KMS-11 (cell line): ENCODE results near the gene HDAC10.

Source experiments
- H2AFZ ChIP-seq: fragments of 200-600 bp; sonication (generic); 2 replicates; pipeline ENCODE4 v1.6.1; 2016; ENCODE audit warnings: antibody characterized with exemption, mixed run types, low read depth
- H3K27ac ChIP-seq: fragments of 200-600 bp; sonication (generic); 2 replicates; pipeline ENCODE4 v1.6.1; 2016; ENCODE audit warnings: mild to moderate bottlenecking, mixed run types
- H3K27me3 ChIP-seq: fragments of 200-600 bp; sonication (generic); 2 replicates; pipeline ENCODE4 v1.6.1; 2017; ENCODE audit warnings: mild to moderate bottlenecking, low read depth, mixed run types, moderate library complexity; ENCODE audit not compliant: insufficient read depth
- H3K36me3 ChIP-seq: fragments of 200-600 bp; sonication (generic); 2 replicates; pipeline ENCODE4 v1.6.1; 2017; ENCODE audit warnings: mild to moderate bottlenecking, mixed run types; ENCODE audit not compliant: insufficient read depth
- H3K4me1 ChIP-seq: fragments of 200-600 bp; sonication (generic); 2 replicates; pipeline ENCODE4 v1.6.1; 2016; ENCODE audit warnings: mild to moderate bottlenecking, low read depth, mixed run types; ENCODE audit not compliant: poor library complexity, severe bottlenecking
- H3K4me2 ChIP-seq: fragments of 200-600 bp; sonication (generic); 2 replicates; pipeline ENCODE4 v1.7.0; 2016; ENCODE audit warnings: mild to moderate bottlenecking, mixed run types
- H3K4me3 ChIP-seq: fragments of 200-600 bp; sonication (generic); IDR thresholded peaks from 2 replicates; pipeline ENCODE4 v1.6.1; 2017; ENCODE audit warnings: low read depth, low read length, mixed read lengths; ENCODE audit not compliant: insufficient read depth
- H3K79me2 ChIP-seq: fragments of 200-600 bp; sonication (generic); 2 replicates; pipeline ENCODE4 v1.6.1; 2016; ENCODE audit warnings: low read depth, mixed run types; ENCODE audit not compliant: insufficient read depth
- H3K9ac ChIP-seq: fragments of 200-600 bp; sonication (generic); 2 replicates; pipeline ENCODE4 v1.6.1; 2016; ENCODE audit warnings: mild to moderate bottlenecking, mixed run types
- H4K20me1 ChIP-seq: fragments of 200-600 bp; sonication (generic); 2 replicates; pipeline ENCODE4 v1.6.1; 2016; ENCODE audit warnings: mild to moderate bottlenecking, mixed run types; ENCODE audit not compliant: insufficient read depth
- TF ChIP-seq, protein P1 (sequence below): fragments of 200-600 bp; sonication (generic); conservative IDR thresholded peaks from 2 replicates; pipeline ENCODE4 v1.6.1; 2017; ENCODE audit warnings: low read depth, mild to moderate bottlenecking, antibody characterized with exemption, low read length, moderate library complexity, mixed read lengths

Gene HDAC10

DNA sequence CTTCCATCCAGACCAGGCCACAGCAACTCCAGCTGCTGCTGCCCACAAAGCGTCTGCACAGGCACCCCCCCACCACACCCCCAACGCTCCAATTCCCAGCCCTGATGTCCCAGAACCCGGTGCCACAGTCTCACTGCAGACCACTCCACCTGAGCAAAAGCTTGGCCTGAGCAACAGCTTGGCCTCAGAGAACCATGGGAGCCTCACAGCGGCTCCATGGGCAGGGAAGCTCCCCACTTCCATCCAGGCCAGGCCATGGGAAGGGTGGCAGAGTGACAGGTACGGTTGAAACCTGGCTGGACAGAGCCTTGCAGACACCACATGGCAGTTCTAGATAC lies 43.2 kb upstream of the HDAC10 start:
- Histone ChIP-seq H2AFZ (no peak overlapping the region), H3K4me1 (no peaks in the 10 kb centered on the region), H3K27me3 (no peaks in the 10 kb centered on the region), H3K36me3 (no peaks in the 10 kb centered on the region), H3K4me2 (no peak overlapping the region), H3K27ac (no peak overlapping the region), H4K20me1 (no peaks in the 10 kb centered on the region), H3K9ac (no peak overlapping the region), H3K4me3 (no peak overlapping the region), H3K79me2 (no peaks in the 10 kb centered on the region)
- TF ChIP-seq, protein P1, sequence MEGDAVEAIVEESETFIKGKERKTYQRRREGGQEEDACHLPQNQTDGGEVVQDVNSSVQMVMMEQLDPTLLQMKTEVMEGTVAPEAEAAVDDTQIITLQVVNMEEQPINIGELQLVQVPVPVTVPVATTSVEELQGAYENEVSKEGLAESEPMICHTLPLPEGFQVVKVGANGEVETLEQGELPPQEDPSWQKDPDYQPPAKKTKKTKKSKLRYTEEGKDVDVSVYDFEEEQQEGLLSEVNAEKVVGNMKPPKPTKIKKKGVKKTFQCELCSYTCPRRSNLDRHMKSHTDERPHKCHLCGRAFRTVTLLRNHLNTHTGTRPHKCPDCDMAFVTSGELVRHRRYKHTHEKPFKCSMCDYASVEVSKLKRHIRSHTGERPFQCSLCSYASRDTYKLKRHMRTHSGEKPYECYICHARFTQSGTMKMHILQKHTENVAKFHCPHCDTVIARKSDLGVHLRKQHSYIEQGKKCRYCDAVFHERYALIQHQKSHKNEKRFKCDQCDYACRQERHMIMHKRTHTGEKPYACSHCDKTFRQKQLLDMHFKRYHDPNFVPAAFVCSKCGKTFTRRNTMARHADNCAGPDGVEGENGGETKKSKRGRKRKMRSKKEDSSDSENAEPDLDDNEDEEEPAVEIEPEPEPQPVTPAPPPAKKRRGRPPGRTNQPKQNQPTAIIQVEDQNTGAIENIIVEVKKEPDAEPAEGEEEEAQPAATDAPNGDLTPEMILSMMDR: no peak

DNA sequence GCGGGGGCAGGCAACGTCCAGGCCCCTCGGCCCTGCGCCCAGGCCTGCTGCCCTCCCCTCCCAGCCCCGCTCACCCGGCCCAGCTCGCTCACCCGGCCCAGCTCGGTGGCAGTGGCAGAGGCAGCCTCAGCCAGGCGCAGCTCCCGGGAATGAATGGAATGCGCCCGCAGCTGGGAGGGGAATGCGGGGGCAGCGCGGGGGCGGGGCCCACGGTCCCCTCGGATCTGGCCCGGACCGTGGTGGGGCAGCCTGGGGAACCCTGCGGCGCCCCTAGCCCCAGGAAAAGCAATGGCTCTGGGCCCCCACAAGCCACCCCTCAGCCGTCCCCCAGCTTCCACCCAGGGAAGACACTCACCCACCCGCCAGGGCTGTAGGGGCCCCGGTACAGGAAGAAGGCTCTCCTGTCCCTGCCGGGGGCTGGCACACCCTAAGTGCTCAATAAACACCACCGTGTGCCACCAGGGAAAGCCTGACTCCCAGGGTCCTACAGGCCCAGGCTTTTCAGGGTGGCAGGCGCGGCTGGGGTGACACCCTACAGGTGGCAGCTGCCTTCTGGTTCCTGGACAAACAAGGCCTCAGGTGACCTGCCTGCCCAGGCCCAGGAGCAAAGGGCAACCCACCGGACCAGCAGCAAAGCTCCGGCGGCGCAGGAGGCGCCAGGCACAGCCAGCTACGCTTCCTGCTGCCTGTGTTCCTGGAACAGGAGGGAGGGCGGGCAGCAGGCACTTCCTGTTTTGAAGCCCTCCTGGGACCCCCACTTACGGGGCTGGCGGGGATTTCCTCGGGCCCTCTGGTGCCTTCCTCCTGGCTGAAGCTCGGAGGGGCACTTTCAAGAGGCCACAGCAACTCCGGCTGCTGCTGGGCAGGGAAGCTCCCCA lies 42.6 kb upstream of the HDAC10 start:
- no peaks in the 10 kb centered on the region for H3K79me2 ChIP-seq
- TF ChIP-seq, protein P1: no peak
- no peaks in the 10 kb centered on the region for H4K20me1 ChIP-seq
- no peak overlapping the region for H3K9ac ChIP-seq
- no peak overlapping the region for H3K4me3 ChIP-seq
- no peaks in the 10 kb centered on the region for H3K36me3 ChIP-seq
- H3K27me3 ChIP-seq: no peaks in the 10 kb centered on the region
- no peak overlapping the region for H2AFZ ChIP-seq
- H3K4me2 ChIP-seq: no peak overlapping the region
- no peaks in the 10 kb centered on the region for H3K4me1 ChIP-seq
- H3K27ac ChIP-seq: no peak overlapping the region

DNA sequence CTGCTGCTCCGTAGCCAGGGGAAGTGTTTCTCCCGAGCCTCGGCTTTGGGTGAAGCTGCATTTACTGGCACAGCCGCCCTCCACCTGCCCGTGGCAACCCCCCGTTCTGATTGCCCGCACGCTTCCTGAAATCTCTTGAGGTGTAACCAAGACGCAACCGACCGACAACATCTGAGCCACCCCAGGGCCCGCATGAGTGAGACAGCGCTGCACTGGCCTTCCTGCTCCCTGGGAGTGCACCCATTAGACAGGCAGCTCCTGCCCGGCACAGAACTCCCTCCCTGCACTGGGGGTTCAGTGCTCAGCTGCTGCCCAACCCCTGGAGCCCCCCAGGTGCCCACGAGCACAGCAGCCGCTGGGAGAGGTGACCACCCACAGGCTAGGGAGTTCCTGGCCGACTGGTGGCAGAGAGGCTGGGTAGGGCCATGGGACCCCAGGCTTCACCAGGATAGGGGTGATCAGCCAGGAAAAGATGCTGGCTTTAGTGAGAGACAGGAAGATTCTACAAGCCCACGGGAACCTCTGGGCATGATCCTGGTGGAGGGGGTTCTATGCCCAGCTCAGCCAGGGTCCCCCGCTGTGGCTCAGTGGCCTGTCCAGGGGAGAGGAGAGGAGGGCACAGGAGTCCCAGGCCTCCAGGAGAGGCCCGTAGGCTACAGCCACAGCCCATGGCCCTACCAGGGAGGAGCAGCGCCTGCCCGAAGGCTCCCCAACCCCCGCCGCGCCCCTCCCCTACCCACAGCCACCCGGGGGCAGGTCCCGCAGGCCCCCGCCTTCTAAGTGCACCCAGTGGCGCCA lies 41.8 kb upstream of the HDAC10 start:
- no peaks in the 10 kb centered on the region for H3K4me1 ChIP-seq
- H3K27ac ChIP-seq: no peak overlapping the region
- H3K9ac ChIP-seq: no peak overlapping the region
- H4K20me1 ChIP-seq: no peaks in the 10 kb centered on the region
- H3K79me2 ChIP-seq: no peaks in the 10 kb centered on the region
- no peaks in the 10 kb centered on the region for H3K36me3 ChIP-seq
- TF ChIP-seq, protein P1: no peak
- H3K4me2 ChIP-seq: no peak overlapping the region
- H3K4me3 ChIP-seq: no peak overlapping the region
- no peak overlapping the region for H2AFZ ChIP-seq
- no peaks in the 10 kb centered on the region for H3K27me3 ChIP-seq

DNA sequence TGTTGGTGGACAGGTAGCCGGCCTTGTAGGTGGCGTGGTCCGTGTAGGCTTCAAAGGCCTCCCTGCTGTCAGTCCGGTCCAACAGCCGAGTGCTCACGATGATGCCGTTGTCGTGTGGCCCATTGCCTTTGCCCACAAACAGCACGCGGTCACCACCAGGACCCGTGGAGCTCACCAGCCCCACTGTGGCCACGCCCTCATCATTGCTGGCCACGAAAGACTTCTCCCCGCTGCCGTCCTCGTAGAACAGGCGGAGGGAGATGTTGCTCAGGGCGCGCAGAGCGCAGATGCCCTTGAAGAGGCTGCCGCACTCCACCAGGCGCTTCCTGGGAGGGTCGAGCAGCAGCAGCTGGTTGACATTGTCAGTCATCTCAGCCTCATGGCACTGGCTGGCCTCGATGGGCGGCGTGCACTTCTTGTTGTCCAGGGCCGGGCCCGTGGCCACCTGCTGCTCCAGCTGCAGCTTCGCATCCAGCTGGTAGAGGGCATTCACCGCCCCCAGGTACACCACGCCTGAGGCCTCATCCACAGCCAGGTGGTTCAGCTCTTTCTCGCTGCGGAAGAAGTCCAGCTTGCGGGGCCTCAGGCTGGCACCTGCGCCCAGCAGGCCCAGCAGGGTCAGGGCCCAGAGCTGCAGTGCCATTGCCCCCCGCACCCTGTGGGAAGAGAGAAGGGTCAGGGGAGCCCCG lies 39.0 kb upstream of the HDAC10 start:
- no peak overlapping the region for H3K4me2 ChIP-seq
- H3K4me3 ChIP-seq: no peak overlapping the region
- no peaks in the 10 kb centered on the region for H3K27me3 ChIP-seq
- no peak overlapping the region for H3K27ac ChIP-seq
- H3K4me1 ChIP-seq: no peaks in the 10 kb centered on the region
- H3K36me3 ChIP-seq: no peaks in the 10 kb centered on the region
- TF ChIP-seq, protein P1: no peak
- no peak overlapping the region for H3K9ac ChIP-seq
- no peaks in the 10 kb centered on the region for H3K79me2 ChIP-seq
- no peak overlapping the region for H2AFZ ChIP-seq
- no peaks in the 10 kb centered on the region for H4K20me1 ChIP-seq
